ENCODE data around the gene SCN3B.

GRCh38 chr11:123653827-123654565 lies 428 bp downstream of the SCN3B start:
- TF ChIP-seq, protein P1, sequence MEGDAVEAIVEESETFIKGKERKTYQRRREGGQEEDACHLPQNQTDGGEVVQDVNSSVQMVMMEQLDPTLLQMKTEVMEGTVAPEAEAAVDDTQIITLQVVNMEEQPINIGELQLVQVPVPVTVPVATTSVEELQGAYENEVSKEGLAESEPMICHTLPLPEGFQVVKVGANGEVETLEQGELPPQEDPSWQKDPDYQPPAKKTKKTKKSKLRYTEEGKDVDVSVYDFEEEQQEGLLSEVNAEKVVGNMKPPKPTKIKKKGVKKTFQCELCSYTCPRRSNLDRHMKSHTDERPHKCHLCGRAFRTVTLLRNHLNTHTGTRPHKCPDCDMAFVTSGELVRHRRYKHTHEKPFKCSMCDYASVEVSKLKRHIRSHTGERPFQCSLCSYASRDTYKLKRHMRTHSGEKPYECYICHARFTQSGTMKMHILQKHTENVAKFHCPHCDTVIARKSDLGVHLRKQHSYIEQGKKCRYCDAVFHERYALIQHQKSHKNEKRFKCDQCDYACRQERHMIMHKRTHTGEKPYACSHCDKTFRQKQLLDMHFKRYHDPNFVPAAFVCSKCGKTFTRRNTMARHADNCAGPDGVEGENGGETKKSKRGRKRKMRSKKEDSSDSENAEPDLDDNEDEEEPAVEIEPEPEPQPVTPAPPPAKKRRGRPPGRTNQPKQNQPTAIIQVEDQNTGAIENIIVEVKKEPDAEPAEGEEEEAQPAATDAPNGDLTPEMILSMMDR (IDR thresholded peaks at IDR 0.05) = no peak
- TF ChIP-seq POLR2A (IDR thresholded peaks at IDR 0.05) = no peak

Data from vagina (tissue), 2 donors.